Measurements from ENCODE around the gene GPC5.

GPC5 gene

DNA sequence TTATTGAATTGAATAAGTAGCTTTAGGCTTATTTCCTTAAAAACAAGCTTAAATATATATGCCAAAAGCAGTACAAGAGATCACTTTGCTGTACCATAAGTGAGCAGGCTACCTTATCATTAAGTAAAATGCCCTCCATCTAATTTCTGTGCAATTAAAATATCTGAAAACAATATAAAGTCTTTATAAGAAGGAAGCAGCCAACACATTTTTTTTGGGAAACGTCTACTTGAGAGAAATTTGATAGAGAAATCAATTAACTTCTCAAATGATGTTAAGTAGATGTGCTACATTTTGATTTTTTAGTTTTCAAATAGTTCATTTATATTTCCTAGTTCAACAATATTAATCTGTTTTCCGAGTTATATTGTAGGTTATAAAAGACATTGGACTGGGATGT is 52.5 kb downstream of the GPC5 start:
- no peak for DNase-seq (ENCODE audit: extremely low read depth in 1 of 2, low read depth in 1 of 2)

GRCh38 chr13:91454666-91455065 is 56.2 kb downstream of the GPC5 start:
- DNase-seq (ENCODE audit: extremely low read depth in 1 of 2, low read depth in 1 of 2): no peak

- no peak for DNase-seq (ENCODE audit: extremely low read depth in 1 of 2, low read depth in 1 of 2)
Measured at GRCh38 chr13:91456837-91457236, 58.4 kb downstream of the GPC5 start.

GRCh38 chr13:91459485-91459884 is 61.1 kb downstream of the GPC5 start:
- no peak for DNase-seq (ENCODE audit: extremely low read depth in 1 of 2, low read depth in 1 of 2)

DNA sequence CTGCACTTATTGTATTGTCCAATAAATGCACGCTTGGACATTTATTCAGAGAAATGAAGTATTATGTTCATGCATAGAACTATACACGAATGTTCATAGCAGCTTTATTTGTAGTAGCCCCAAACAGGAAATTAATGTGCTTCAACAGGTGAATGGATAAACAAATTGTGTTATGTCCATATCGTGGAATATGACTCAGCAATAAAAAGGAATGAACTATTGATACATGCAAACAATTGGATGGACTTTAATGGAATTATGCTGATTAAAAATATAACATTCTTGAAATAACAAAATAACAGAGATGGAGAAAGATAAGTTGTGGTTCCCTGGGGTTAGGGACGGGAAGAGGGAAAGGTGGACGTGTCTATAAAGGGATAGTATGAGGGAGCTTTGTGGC is 65.9 kb downstream of the GPC5 start:
- DNase-seq (ENCODE audit: extremely low read depth in 1 of 2, low read depth in 1 of 2): no peak

GRCh38 chr13:91467236-91467635 is 68.8 kb downstream of the GPC5 start:
- no peak for DNase-seq (ENCODE audit: extremely low read depth in 1 of 2, low read depth in 1 of 2)

GRCh38 chr13:91468301-91468700 is 69.9 kb downstream of the GPC5 start:
- DNase-seq (ENCODE audit: extremely low read depth in 1 of 2, low read depth in 1 of 2): no peak

DNA sequence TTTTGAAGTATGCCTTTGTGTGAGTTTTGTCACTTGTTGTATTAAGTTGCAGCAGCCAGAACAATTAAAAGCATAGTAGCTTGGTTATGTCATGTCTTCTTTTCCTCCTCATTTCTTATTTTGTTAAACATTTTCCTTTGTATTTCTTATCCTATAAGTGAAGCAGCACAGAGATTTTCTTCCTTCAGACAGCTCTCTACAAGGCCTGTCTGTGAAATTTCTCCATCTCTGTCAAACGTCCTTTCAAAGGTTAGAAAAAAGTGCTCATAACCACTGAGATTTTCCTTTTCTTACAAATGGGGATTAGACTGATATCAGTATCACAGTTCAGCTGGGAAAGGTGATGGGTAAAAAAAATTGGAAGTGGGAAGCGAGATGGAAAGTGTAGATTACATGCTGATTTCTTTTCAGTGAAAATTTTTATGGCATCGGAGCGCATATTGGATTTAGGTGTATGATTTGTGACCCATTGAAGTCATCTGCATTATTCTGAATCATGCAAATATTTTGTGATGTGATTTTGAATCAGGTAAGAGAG is 71.7 kb downstream of the GPC5 start:
- no peak for DNase-seq (ENCODE audit: extremely low read depth in 1 of 2, low read depth in 1 of 2)

GRCh38 chr13:91470681-91471080 is 72.3 kb downstream of the GPC5 start:
- DNase-seq (ENCODE audit: extremely low read depth in 1 of 2, low read depth in 1 of 2): no peak

DNA sequence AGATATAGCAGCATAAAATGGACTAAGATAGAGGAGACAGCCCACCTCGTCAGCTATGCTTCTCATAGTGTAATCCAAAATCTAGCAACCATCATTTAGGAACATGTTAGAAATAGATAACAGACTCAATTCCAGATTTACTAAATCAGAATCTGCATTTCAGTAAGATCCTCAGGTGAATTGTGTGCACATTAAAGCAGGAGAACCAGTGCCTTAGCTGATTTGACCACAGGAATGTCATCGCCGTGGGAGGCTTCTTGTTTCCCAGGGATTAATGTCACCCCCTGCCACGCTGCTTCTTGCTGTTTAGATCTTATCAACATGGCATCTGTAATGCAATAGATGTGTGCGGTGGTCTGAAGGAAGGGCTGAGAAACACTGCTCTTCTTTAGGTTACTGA is 84.0 kb downstream of the GPC5 start:
- no peak for DNase-seq (ENCODE audit: extremely low read depth in 1 of 2, low read depth in 1 of 2)

- DNase-seq (ENCODE audit: extremely low read depth in 1 of 2, low read depth in 1 of 2): no peak
Measured at GRCh38 chr13:91491980-91492379, 93.6 kb downstream of the GPC5 start.

GRCh38 chr13:91493442-91493841 is 95.0 kb downstream of the GPC5 start:
- DNase-seq (ENCODE audit: extremely low read depth in 1 of 2, low read depth in 1 of 2): no peak

DNA sequence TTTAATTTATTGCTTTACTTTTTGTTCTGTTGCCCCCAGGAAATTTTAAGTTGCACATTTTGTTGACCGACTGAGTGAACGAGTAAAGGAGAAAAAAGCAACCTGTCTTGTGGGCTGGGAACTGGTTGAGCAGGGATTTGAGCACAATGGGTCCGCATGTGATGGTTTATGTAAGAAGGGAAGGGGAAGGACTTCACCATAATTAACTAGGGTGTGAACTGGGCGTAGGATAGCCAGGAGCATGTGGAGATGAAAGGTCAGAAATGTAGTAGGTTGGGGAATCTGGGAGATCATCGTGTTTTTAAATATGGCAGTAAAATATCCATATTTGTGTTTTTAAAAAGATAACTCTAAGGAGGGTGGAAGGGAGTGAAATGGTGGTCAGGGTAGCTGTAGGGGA is 99.9 kb downstream of the GPC5 start:
- DNase-seq (ENCODE audit: extremely low read depth in 1 of 2, low read depth in 1 of 2): no peak

DNA sequence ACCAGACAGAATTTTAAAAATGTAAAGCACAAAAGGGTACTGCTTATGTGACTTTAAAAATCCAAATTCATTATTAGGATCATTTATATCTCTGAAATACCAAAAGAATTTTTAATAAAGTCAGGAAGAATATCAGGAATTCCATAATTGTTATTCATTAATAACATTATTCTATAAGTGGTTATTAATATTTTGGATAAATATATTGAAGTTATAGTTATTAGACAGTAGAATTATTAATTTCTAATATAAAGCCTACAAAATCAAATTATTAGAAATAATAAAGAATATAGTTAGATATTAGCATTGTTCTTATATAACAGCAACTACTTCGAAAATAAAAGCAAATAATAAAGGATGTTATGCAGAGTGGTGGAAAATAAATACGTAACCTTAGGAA is 105.8 kb downstream of the GPC5 start:
- DNase-seq (ENCODE audit: extremely low read depth in 1 of 2, low read depth in 1 of 2): no peak

DNA sequence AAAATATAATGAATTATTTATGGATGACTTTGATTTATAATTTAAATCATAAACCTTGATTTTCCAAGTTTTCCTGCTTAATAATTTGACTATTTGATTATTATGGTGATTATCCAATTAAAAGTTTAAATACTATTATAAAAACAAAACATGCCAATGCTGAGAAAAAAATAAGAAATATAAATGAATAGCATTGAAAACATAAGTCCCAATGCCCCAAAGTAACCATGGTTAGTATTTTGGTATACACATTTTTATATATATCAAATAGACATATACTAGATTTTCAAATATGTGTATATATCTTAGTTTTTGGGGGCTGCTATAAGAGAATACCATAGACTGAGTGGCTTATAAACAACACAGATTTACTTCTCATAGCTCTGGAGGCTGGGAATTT is 108.3 kb downstream of the GPC5 start:
- DNase-seq (ENCODE audit: extremely low read depth in 1 of 2, low read depth in 1 of 2): no peak

DNA sequence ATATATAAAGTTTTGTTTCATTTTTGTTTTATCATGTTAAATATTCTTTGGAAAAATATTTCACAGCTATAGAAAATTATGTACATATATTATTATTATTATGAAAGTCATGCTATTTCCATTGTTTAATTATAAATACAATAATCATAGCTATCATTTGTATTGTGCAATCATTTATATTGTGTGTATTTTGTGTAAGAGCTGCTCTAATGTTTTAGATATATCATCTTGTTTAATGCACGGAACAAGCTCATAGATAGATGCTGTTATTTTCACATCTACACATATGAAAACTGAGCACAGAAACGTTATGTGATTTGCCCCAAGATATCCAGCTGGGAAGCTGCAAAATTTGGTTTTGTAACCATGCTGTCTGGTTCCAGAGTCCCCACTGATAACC is 111.6 kb downstream of the GPC5 start:
- no peak for DNase-seq (ENCODE audit: extremely low read depth in 1 of 2, low read depth in 1 of 2)

DNA sequence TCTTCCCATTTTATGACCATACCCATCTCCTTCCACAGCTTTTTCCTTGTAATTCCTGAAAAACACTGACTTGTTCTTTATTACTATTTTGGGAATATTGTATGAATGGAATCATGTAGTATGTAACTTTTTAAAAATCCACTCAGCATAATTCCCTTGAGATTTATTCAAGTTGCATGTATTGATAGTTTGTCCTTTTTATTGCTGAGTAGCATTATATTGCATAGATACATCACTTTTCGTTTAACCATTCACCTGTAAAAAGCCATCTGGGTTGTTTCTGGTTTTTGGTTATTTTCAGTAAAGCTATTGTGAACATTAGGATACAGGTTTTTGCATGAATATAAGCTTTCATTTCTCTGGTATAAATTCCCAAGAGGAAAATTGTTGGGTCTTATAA is 115.4 kb downstream of the GPC5 start:
- no peak for DNase-seq (ENCODE audit: extremely low read depth in 1 of 2, low read depth in 1 of 2)

GRCh38 chr13:91516799-91517198 is 118.4 kb downstream of the GPC5 start:
- DNase-seq (ENCODE audit: extremely low read depth in 1 of 2, low read depth in 1 of 2): no peak

GRCh38 chr13:91520952-91521351 is 122.5 kb downstream of the GPC5 start:
- DNase-seq (ENCODE audit: extremely low read depth in 1 of 2, low read depth in 1 of 2): no peak

- DNase-seq (ENCODE audit: extremely low read depth in 1 of 2, low read depth in 1 of 2): no peak
Measured at GRCh38 chr13:91523116-91523515, 124.7 kb downstream of the GPC5 start.

- no peak for DNase-seq (ENCODE audit: extremely low read depth in 1 of 2, low read depth in 1 of 2)
Measured at GRCh38 chr13:91526543-91527033, 128.2 kb downstream of the GPC5 start.

DNA sequence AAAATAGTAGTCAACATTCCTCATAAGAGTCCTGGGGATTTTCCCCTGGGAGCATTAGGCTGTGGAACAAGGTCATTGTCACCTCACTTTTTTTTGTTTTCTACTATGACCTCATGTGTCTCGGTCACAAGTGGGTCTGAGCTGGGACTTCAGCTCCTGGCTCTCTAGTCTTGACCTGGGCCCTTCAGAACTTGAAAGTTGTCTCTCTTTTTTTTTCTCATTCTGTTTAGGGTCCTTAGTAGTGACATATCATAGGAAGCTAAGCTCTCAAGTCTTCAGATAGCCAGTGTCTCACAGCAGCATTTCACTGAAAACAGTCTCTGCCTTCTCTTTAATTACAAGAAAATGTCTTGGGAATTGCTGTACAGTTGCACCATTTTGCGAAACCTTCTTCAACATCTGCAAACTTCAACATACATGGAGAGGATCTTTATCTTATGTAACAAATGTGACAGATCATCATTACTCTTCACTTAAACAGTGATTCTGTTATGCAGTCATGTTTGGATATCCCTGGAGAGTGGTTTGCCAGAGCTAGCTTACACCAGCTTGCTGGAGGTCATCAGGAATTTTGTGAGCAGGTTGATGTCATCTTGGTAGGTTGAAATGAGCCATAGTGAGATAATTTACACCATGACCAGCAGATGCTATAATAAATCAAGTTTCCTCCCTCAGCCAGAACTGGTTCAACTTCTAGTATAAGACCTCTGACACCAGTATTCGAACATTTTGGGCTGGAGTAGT is 131.5 kb downstream of the GPC5 start:
- no peak for DNase-seq (ENCODE audit: extremely low read depth in 1 of 2, low read depth in 1 of 2)

DNA sequence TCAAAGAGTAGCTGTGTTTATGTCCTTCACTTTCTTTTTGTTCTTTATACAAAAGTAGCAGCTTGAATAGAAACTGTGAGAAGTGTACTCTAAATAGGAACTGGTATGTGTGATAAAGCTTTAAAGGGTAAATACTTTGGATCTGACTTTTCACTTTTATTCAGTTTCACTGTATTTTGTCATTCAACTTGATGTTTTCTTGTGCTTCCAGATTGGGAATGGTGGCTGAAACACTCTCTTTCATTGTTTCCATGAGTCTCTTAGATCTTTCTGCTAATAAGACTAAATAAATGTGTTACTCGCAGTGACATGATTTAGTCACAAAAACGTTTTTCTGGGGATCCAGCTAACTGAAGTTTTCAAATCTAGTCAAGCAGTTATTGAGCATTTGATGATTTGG is 133.2 kb downstream of the GPC5 start:
- no peak for DNase-seq (ENCODE audit: extremely low read depth in 1 of 2, low read depth in 1 of 2)

All from activated CD8-positive, alpha-beta memory T cell treated with anti-CD3 and anti-CD28 coated beads for 1 hour (primary cell).